K562 (cell line): ENCODE data around the gene TTC39A. TPM values are rescaled to one million over a fixed set of nuclear protein-coding genes. Genes with fewer than 3 reads are reported as not detected.

Source experiments
- CEBPG ChIP-seq, 3 experiments: fragments of 200-800 bp in 1 of 3; sonication (Bioruptor generic) in 1 of 3; sonication (generic) in 1 of 3; formaldehyde crosslinking in 1 of 3; IDR thresholded peaks in 2 of 3; conservative IDR thresholded peaks in 1 of 3; 2 replicates each; pipeline versions ENCODE4 v1.6.1 to v1.8.0; 2016 to 2022; ENCODE audit warnings: missing compliant biosample characterization in 2 of 3, missing genetic modification characterization in 2 of 3, mild to moderate bottlenecking in 1 of 3, missing genetic modification reagents in 1 of 3
- ELF4 ChIP-seq: fragments of 450-650 bp; formaldehyde crosslinking; IDR thresholded peaks from 2 replicates; pipeline ENCODE4 v1.4.0; 2022; ENCODE audit warnings: missing genetic modification characterization
- KLF1 ChIP-seq: fragments of 450-650 bp; IDR thresholded peaks from 2 replicates; pipeline ENCODE4 v1.6.1; 2016; ENCODE audit warnings: missing genetic modification characterization, missing compliant biosample characterization
- polyA plus RNA-seq, 8 experiments: library from polyadenylated mRNA; depleted of rRNA in 4 of 8; stranded (reverse) in 5 of 8; unstranded in 3 of 8; fragments of >200 nt; fragmentation: Nextera tagmentation in 2 of 8; fragmentation: Illumina TruSeq in 1 of 8; extraction: Ambion mirVana in 2 of 8; extraction: Trizol in 1 of 8; gene quantifications; 2 replicates each; pipeline versions ENCODE4 v1.2.1 to v1.2.3, GENCODE V29; 2011 to 2014; ENCODE audit warnings: inconsistent platforms in 1 of 8, missing spikeins in 1 of 8
- total RNA-seq, 7 experiments: library from RNA; depleted of rRNA in 6 of 7; stranded (reverse); fragments of >200 nt in 6 of 7; fragmentation: Illumina TruSeq in 2 of 7; extraction: Trizol in 2 of 7; gene quantifications; 2 replicates each; pipeline versions ENCODE4 v1.2.1 to v1.2.3, GENCODE V29; 2011 to 2021; ENCODE audit warnings: low replicate concordance in 1 of 7
- TF ChIP-seq, protein P1 (sequence below): fragments of 250-450 bp; sonication (Bioruptor Pico); IDR thresholded peaks from 2 replicates; pipeline ENCODE4 v1.5.0; 2021; ENCODE audit warnings: mild to moderate bottlenecking, moderate library complexity
- TF ChIP-seq, protein P2 (sequence below): fragments of 250-450 bp; sonication (Bioruptor Pico); IDR thresholded peaks from 2 replicates; pipeline ENCODE4 v1.9.0; 2021; ENCODE audit warnings: mild to moderate bottlenecking, inconsistent platforms
- TF ChIP-seq, protein P3 (sequence below): fragments of 450-650 bp; formaldehyde crosslinking; IDR thresholded peaks from 2 replicates; pipeline ENCODE4 v1.4.0; 2022; ENCODE audit warnings: missing genetic modification characterization
- TF ChIP-seq, protein P4 (sequence below): fragments of 150-350 bp; IDR thresholded peaks from 2 replicates; pipeline ENCODE4 v1.6.1; 2014; ENCODE audit warnings: low read depth, mild to moderate bottlenecking, low read length, borderline replicate concordance

The TTC39A gene
- total and polyA plus RNA-seq, 9 of the 15 experiments (the other 6 are each of a cell fraction or from before 2014, with no cell fraction given): 0.18 to 0.82 (median 0.35) TPM

GRCh38 chr1:51301844-51302162 is 28.6 kb downstream of the TTC39A start (continued):
- TF ChIP-seq, protein P1, sequence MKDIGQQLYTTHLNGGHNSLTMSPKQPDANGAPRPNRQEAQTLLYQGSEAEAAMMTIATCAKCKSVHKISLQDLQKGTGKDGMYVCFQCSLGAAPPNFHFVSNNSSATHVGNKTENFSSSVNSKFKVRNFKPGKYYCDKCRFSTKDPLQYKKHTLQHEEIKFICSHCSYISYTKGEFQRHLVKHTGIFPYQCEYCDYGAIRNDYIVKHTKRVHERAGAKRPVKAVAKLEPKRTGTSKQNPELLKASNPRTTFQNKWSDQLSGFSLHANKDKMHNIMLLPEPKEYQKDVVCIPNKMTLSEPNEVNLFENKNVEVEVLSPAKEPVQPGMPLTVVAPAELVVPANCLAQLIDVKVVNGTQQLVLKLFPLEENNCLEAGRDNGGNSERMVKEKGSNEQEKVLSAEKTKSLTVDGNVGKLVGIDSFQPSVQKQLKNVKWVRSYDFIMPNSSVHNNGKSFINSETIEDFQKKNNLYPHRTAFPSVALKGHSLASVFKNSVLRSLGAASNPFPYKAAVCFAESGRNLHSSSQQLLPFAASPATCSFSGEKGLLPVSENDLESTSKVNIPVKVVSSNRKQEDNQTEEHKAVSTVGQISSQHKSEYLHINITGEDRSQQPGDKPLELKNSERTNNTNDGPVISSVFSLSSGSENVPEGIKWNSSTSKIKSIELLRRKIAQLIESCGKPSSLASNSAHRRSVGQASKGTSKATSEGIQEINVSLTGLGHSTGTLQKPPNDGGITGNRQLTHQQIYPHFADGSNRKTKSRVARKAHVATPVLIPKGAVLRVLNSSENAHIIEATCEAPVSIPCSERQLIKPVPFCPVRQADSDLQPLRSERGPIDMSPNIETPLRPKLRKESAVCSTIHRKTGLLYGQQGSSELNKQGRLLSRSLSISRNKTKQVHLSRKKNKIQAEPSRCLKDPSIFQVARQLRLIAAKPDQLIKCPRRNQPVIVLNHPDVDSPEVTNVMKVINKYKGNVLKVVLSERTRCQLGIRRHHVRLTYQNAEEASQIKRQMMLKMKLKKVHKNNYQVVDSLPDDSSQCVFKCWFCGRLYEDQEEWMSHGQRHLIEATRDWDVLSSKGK (CRISPR knock-in tag): no peak
- TF ChIP-seq, protein P2, sequence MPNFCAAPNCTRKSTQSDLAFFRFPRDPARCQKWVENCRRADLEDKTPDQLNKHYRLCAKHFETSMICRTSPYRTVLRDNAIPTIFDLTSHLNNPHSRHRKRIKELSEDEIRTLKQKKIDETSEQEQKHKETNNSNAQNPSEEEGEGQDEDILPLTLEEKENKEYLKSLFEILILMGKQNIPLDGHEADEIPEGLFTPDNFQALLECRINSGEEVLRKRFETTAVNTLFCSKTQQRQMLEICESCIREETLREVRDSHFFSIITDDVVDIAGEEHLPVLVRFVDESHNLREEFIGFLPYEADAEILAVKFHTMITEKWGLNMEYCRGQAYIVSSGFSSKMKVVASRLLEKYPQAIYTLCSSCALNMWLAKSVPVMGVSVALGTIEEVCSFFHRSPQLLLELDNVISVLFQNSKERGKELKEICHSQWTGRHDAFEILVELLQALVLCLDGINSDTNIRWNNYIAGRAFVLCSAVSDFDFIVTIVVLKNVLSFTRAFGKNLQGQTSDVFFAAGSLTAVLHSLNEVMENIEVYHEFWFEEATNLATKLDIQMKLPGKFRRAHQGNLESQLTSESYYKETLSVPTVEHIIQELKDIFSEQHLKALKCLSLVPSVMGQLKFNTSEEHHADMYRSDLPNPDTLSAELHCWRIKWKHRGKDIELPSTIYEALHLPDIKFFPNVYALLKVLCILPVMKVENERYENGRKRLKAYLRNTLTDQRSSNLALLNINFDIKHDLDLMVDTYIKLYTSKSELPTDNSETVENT: no peak
- TF ChIP-seq, protein P3, sequence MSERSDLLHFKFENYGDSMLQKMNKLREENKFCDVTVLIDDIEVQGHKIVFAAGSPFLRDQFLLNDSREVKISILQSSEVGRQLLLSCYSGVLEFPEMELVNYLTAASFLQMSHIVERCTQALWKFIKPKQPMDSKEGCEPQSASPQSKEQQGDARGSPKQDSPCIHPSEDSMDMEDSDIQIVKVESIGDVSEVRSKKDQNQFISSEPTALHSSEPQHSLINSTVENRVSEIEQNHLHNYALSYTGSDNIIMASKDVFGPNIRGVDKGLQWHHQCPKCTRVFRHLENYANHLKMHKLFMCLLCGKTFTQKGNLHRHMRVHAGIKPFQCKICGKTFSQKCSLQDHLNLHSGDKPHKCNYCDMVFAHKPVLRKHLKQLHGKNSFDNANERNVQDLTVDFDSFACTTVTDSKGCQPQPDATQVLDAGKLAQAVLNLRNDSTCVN (CRISPR knock-in tag): no peak
- TF ChIP-seq ELF4 (CRISPR knock-in tag) (no peak), KLF1 (no peak), CEBPG (CRISPR knock-in tag; IDR thresholded peaks at IDR 0.05) (no peak), CEBPG (tag; conservative IDR thresholded peaks at IDR 0.05 in 1 of 2, IDR thresholded peaks at IDR 0.05 in 1 of 2) (no peak)
- TF ChIP-seq, protein P4, sequence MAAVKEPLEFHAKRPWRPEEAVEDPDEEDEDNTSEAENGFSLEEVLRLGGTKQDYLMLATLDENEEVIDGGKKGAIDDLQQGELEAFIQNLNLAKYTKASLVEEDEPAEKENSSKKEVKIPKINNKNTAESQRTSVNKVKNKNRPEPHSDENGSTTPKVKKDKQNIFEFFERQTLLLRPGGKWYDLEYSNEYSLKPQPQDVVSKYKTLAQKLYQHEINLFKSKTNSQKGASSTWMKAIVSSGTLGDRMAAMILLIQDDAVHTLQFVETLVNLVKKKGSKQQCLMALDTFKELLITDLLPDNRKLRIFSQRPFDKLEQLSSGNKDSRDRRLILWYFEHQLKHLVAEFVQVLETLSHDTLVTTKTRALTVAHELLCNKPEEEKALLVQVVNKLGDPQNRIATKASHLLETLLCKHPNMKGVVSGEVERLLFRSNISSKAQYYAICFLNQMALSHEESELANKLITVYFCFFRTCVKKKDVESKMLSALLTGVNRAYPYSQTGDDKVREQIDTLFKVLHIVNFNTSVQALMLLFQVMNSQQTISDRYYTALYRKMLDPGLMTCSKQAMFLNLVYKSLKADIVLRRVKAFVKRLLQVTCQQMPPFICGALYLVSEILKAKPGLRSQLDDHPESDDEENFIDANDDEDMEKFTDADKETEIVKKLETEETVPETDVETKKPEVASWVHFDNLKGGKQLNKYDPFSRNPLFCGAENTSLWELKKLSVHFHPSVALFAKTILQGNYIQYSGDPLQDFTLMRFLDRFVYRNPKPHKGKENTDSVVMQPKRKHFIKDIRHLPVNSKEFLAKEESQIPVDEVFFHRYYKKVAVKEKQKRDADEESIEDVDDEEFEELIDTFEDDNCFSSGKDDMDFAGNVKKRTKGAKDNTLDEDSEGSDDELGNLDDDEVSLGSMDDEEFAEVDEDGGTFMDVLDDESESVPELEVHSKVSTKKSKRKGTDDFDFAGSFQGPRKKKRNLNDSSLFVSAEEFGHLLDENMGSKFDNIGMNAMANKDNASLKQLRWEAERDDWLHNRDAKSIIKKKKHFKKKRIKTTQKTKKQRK: no peak
